Rectal smooth muscle tissue (tissue), 1 donor: ENCODE results near the gene PTAFR.

Experiments used
- H3K27ac ChIP-seq: one replicate; pipeline ENCODE4 v1.7.0; 2013; ENCODE audit warnings: low read depth, low read length, inconsistent platforms
- H3K27me3 ChIP-seq: one replicate; pipeline ENCODE4 v1.7.0; 2013; ENCODE audit warnings: low read length; ENCODE audit not compliant: control insufficient read depth, insufficient read depth
- H3K36me3 ChIP-seq: one replicate; pipeline ENCODE4 v1.7.0; 2013; ENCODE audit warnings: low read length; ENCODE audit not compliant: control insufficient read depth, insufficient read depth
- H3K4me1 ChIP-seq: one replicate; pipeline ENCODE4 v1.7.0; 2013; ENCODE audit warnings: low read length; ENCODE audit not compliant: control insufficient read depth, insufficient read depth
- H3K4me3 ChIP-seq: one replicate; pipeline ENCODE4 v1.7.0; 2013; ENCODE audit warnings: low read length
- H3K9ac ChIP-seq: one replicate; pipeline ENCODE4 v1.7.0; 2013; ENCODE audit warnings: low read length

The PTAFR gene

DNA sequence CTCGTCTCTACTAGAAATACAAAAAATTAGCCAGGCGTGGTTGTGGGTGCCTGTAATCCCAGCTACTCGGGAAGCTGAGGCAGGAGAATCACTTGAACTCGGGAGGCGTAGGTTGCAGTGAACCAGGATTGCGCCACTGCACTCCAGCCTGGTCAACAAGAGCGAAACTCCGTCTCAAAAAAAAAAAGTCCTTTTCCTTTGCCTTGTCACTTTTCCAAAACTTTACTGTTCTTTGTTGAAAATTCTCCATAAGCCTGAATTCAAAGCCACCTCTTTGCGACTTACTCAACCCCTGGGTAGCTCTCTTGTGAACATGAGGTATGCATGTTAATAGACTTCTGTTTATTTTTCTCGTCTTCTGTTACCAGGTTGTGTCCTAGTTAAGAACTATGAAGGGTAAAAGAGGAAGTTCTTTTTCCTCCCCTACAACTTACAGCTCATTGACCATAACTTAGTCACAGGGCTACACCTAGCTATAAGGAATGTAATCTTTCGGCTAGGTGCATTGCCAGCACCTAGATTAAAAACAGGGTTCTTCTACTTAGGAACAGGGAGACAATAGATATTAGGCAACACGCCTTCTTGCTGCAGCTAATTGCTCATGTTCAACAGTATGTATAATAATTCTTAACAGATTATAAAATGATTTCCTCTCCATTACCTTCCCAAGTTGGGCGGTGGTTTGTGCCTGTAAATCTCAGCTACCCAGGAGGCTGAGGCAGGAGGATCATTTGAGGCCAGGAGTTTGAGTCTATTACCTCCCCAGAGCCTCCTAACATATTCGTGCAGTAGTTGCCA, 40.9 kb downstream of the PTAFR start:
- no peaks in the 10 kb centered on the region for H3K27me3 ChIP-seq
- H3K4me3 ChIP-seq: no peak overlapping the region
- H3K27ac ChIP-seq: no peak overlapping the region
- no peaks in the 10 kb centered on the region for H3K36me3 ChIP-seq
- H3K4me1 ChIP-seq: no peaks in the 10 kb centered on the region
- no peak overlapping the region for H3K9ac ChIP-seq

DNA sequence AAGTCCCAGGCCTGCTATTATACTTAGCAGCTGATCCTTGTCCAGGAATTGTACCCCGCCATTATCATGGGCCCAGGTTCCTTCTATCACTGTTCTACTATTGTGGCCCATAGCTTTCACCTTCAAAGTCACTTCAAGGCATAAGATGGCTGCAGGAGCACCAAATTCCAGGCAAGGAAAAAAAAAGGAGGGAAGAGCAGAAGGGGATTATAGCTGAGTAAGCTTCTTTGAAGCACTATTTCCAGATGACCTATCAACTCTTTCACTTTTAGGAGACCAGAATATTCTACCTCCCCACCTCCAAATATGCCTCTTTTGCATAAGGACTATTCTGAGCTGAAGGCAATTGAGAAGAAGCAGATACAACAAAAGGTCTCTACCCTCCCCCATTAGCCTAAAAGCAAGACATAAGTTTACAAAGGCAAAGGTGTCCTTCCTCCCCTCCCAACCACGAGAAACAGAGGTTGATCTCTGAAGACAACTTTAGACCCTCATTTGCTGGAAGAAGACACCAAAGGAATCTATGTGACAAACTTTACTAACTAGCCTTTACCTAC, 41.8 kb downstream of the PTAFR start:
- Histone ChIP-seq H3K36me3 (no peaks in the 10 kb centered on the region), H3K27ac (no peak overlapping the region), H3K9ac (no peak overlapping the region), H3K27me3 (no peaks in the 10 kb centered on the region), H3K4me3 (no peak overlapping the region), H3K4me1 (no peaks in the 10 kb centered on the region)

DNA sequence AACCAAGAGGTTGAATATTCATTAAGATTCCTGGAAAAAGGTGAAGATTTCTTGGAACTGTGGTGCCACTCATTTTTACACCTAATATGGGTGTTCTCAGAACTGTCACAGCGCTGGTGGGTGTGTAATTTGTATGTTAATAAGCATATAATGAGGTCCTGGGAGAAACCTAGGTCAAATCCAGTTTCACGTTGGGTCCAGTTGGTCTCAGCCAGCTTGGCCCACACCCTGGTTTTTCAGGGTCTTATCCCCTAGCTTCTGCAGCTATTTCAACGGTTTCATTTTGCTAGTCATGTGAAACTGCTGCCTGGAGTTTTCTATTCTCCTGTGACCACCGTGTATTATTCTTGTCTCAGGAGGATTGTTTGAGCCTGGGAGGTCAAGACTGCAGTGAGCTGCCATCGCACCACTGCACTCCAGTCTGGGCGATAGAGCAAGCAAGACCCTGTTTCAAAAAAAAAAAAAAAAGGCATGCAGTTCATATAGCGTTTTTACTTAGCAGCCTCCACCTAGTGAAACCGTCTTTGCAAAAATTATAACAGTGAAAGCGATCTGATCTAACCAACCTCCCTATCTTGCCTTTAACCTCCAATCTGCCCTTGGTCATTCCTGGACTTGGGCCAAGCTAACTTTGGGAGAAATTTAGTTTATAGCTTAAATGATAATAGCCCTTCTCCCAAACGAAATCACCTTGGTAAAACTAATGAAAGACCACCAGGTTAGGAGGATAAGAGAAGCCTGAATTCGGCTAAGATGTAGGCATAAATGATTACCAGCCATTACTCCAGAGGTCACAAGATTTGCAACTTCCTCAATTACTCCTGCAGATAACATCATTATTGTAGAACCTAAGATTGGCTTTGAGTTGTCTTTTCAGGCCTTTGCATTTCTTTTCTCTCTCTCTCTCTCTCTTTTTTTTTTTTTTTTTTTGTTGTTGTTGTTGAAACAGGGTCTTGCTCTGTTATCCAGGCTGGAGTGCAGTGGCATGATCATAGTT, 44.0 kb downstream of the PTAFR start:
- no peak overlapping the region for H3K27ac ChIP-seq
- H3K4me1 ChIP-seq: no peaks in the 10 kb centered on the region
- no peaks in the 10 kb centered on the region for H3K36me3 ChIP-seq
- H3K9ac ChIP-seq: no peak overlapping the region
- no peak overlapping the region for H3K4me3 ChIP-seq
- no peaks in the 10 kb centered on the region for H3K27me3 ChIP-seq

DNA sequence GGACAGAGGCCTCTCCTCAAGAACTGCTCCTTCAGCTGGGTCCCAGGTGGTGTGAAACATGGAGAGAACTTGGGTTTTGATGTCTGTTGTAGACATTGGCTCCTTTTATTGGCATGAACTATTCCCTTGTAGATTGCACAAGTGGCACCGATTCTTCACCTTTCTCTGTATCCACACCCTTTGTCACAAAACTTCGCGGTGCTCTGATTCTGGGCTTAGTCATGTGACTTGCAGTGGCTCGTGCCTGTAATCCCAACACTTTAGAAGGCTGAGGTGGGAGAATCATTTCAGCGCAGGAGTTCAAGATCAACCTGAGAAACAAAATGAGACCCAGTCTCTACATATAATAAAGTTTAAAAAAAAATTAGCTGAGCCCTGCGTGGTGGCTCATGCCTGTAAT, 45.6 kb downstream of the PTAFR start:
- Histone ChIP-seq H3K36me3 (no peaks in the 10 kb centered on the region), H3K4me1 (no peaks in the 10 kb centered on the region), H3K27ac (no peak overlapping the region), H3K27me3 (no peaks in the 10 kb centered on the region), H3K4me3 (no peak overlapping the region), H3K9ac (no peak overlapping the region)

DNA sequence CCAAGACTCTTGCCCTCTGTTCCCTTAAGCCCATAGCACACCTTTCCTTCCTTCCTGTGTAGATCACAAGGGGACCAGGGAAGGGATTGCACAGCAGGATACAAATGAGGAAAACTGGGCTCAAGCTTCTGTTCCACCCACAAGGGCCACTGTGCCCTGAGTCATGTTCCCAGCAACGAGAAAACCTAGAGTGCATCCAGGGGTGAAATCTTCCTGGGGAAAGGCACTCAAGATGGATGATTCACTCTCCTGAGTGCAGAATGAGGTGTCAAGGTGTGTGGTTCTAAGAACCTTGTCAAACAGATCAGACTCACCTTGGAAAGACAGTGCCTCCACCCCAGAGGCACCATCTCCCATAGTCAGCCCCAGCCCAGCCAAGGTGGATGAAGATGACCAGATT, 47.3 kb downstream of the PTAFR start:
- no peak overlapping the region for H3K9ac ChIP-seq
- no peak overlapping the region for H3K27ac ChIP-seq
- no peaks in the 10 kb centered on the region for H3K4me1 ChIP-seq
- no peaks in the 10 kb centered on the region for H3K36me3 ChIP-seq
- H3K27me3 ChIP-seq: no peaks in the 10 kb centered on the region
- no peak overlapping the region for H3K4me3 ChIP-seq

DNA sequence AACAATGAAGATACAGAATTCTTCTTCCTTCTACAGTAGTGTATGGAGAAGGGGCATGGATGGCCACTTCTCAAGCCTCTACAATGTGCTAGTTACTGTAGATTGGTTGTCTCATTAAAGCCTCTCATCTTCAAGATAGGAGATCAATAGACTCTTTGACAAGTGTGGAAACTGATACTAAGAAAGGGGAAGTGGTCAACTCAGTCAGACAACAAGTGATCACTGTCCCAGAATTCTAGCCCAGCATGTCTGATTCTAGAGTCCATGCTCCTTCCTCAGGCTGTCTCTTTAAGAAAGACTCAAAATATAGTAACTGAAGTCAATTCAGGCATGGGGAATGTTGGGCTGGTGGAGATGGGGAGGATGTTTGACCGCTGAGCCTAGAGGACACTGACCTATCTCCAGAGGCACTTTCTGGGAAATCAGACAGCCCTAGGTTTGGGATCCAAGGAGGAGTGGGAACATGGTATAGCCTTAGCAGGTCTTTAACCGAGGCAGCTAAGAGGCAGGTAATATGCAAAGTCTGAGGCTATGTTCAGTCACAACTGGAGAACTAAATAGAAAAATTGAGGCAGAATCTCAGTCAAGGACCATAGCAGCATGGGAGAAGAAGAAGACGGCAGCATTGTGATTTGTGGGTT, 48.8 kb downstream of the PTAFR start:
- Histone ChIP-seq H3K4me1 (no peaks in the 10 kb centered on the region), H3K9ac (no peak overlapping the region), H3K27me3 (no peaks in the 10 kb centered on the region), H3K36me3 (no peaks in the 10 kb centered on the region), H3K27ac (no peak overlapping the region), H3K4me3 (no peak overlapping the region)

DNA sequence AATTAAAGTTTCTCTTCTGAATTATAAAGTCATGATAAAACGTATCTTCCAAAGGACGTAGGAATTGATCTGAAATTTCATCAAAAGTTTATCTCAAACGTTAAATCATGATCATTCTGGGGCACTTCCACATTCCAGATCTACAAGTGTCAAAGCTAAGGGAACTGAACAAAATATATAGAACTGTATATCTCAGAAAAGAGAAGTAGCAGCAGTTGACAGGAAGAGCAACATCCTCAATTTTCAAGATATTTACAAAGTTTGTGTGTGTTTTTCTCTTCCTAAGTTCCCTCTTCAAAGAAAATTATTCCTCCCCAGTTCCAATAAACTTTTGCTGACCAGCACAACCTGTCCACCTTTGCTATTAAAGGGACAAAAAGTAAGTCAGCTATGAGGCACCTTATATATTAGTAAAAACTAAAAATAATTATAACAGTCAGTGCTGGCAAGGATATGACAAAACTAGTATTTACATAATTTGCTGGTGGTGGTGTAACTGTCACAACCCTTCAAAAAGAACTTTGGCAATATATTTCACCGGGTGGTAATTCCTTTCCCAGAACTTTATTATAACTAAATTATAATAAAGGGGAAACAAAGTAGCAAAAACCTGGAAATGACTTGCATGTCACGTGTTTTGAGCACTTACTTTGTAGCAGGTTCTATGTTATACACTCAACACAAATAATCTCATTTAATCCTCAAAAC, 49.6 kb downstream of the PTAFR start:
- Histone ChIP-seq H3K27ac (no peak overlapping the region), H3K4me3 (no peak overlapping the region), H3K9ac (no peak overlapping the region), H3K4me1 (no peaks in the 10 kb centered on the region), H3K27me3 (no peaks in the 10 kb centered on the region), H3K36me3 (no peaks in the 10 kb centered on the region)

DNA sequence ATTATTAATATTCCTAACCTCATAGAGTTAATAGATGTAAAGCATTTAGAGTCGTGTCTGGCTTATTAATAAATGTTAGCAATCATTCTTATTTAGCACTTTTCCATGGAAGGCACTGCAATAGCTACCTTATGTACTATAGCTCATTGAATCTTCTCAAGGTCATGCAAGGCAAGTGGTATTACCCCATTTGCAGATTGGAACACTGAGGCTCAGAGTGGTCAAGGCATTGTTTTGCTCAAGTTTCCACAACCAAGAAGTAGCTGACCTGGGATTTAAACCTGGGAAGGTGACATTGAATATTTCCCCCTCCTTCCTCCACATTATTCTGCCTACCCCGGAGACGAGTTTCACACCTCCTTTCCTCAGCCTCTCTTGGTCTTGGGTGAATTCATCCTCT, 50.3 kb downstream of the PTAFR start:
- Histone ChIP-seq H3K4me1 (no peaks in the 10 kb centered on the region), H3K36me3 (no peaks in the 10 kb centered on the region), H3K4me3 (no peak overlapping the region), H3K9ac (no peak overlapping the region), H3K27ac (no peak overlapping the region), H3K27me3 (no peaks in the 10 kb centered on the region)

DNA sequence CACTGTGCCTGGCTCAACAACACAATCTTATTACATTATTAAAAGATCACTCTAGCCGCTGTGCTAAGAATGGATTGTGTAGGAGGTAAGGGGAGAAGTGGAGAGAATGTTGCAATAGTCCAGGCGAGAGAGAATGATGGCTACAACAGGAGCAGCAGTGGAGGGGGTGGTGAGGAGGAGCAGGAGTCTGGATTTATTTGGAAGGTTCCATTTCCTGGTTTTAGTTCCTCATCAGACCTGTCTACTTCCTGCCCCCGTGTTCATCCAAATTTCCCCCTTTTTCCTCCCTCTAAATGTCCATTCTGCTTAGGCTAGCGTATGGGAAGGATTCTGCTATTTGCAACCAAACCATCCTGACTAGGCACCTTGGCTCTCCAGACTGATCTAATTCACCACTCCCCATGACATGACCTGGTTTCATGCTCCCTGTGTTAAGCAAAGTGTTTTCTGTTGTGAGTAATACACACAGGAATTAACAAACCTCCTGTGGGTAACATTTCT, 53.0 kb downstream of the PTAFR start:
- Histone ChIP-seq H3K9ac (no peak overlapping the region), H3K4me3 (no peak overlapping the region)

DNA sequence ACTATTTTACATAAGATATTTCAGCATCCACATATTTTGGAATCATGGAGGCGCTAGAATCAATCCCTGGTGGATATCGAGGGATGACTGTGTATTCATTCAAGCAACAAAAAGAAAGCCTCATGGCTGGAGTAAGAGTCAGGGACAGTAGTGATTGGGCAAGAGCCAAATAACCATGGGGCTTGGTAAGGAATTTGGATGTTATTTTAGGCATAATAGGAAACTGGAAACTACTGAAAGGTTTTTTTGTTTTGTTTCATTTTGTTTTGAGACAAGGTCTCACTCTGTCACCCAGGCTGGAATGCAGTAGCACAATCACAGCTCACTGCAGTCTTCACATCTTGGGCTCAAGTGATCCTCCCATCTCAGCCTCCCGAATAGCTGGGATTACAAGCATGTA, 54.3 kb downstream of the PTAFR start:
- Histone ChIP-seq H3K9ac (no peak overlapping the region), H3K36me3 (no peaks in the 10 kb centered on the region), H3K27me3 (no peaks in the 10 kb centered on the region), H3K4me3 (no peak overlapping the region), H3K27ac (no peak overlapping the region), H3K4me1 (no peaks in the 10 kb centered on the region)

More for the DNA sequence above, 53.0 kb downstream of the PTAFR start:
- H3K27ac ChIP-seq: no peak overlapping the region
- H3K4me1 ChIP-seq: no peaks in the 10 kb centered on the region
- H3K36me3 ChIP-seq: no peaks in the 10 kb centered on the region
- H3K27me3 ChIP-seq: no peaks in the 10 kb centered on the region

DNA sequence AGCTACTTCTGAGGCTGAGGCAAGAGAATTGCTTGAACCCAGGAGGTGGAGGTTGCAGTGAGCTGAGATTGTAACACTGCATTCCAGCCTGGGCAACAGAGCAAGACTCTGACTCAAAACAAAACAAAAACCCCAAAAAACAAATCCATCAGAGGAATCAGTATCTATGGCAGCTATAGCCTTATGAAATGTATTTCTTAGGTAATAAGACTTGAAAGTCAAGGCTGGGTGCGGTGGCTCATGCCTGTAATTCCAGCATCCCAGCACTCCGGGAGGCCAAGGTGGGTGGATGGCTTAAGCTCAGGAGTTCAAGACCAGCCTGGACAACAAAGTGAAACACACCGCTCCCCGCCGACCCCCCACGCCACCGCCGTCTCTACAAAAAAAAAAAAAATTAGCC, 56.9 kb downstream of the PTAFR start:
- Histone ChIP-seq H3K27ac (no peak overlapping the region), H3K4me3 (no peak overlapping the region), H3K9ac (no peak overlapping the region), H3K36me3 (no peaks in the 10 kb centered on the region), H3K4me1 (no peaks in the 10 kb centered on the region), H3K27me3 (no peaks in the 10 kb centered on the region)
